ENCODE data around the gene VTI1B. TPM values are rescaled to one million over a fixed set of nuclear protein-coding genes. Genes with fewer than 3 reads are reported as not detected.

The VTI1B gene
- total and polyA plus RNA-seq, 2 experiments from 2014 or later: 44.7 to 96.1 TPM

- Mint-ChIP-seq H3K27ac (no peak overlapping the region), H3K4me3 (no peak overlapping the region), H3K9me3 (no peaks in the 10 kb centered on the region; the same call in 2 of the 3 replicates), H3K27me3 (ENCODE audit: insufficient read depth, low read depth, poor library complexity) (no peaks in the 10 kb centered on the region), H3K36me3 (ENCODE audit: low read depth) (no peaks in the 10 kb centered on the region), H3K4me1 (peaks cover 6% of the 10 kb centered on the region; the same call in 2 of the 3 replicates)
- no peaks in the 10 kb centered on the region for H3K79me2 ChIP-seq (replicated peaks; ENCODE audit: insufficient read depth)
- peak overlapping the region; percentile 24; the same call in 1 of the 2 replicates for H2AFZ ChIP-seq
- no peaks in the 10 kb centered on the region for H3K36me3 ChIP-seq (ENCODE audit: insufficient read depth)
- H3K27me3 ChIP-seq (ENCODE audit: insufficient read depth): no peaks in the 10 kb centered on the region
- no peak overlapping the region for H3K4me3 ChIP-seq
- no peaks in the 10 kb centered on the region for H3F3A ChIP-seq (replicated peaks; ENCODE audit: low read depth)
- no peak for ATAC-seq
- H3K27ac ChIP-seq (ENCODE audit: low read depth): no peak overlapping the region
- H3K4me2 ChIP-seq: no peak overlapping the region
- H4K20me1 ChIP-seq (replicated peaks; ENCODE audit: insufficient read depth): no peaks in the 10 kb centered on the region
- no peaks in the 10 kb centered on the region; the same call in 1 of the 2 replicates for H3K9me2 ChIP-seq (ENCODE audit: insufficient read depth)
- H3K4me1 ChIP-seq (ENCODE audit: insufficient read depth): no peaks in the 10 kb centered on the region
- DNase-seq (ENCODE audit: low spot score): no peak
- TF ChIP-seq, protein P1, sequence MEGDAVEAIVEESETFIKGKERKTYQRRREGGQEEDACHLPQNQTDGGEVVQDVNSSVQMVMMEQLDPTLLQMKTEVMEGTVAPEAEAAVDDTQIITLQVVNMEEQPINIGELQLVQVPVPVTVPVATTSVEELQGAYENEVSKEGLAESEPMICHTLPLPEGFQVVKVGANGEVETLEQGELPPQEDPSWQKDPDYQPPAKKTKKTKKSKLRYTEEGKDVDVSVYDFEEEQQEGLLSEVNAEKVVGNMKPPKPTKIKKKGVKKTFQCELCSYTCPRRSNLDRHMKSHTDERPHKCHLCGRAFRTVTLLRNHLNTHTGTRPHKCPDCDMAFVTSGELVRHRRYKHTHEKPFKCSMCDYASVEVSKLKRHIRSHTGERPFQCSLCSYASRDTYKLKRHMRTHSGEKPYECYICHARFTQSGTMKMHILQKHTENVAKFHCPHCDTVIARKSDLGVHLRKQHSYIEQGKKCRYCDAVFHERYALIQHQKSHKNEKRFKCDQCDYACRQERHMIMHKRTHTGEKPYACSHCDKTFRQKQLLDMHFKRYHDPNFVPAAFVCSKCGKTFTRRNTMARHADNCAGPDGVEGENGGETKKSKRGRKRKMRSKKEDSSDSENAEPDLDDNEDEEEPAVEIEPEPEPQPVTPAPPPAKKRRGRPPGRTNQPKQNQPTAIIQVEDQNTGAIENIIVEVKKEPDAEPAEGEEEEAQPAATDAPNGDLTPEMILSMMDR (conservative IDR thresholded peaks at IDR 0.05; ENCODE audit: low read depth in 2 of 2): no peak
- no peak for TF ChIP-seq ZNF462 (CRISPR knock-in tag; IDR thresholded peaks at IDR 0.05)
- TF ChIP-seq, protein P2, sequence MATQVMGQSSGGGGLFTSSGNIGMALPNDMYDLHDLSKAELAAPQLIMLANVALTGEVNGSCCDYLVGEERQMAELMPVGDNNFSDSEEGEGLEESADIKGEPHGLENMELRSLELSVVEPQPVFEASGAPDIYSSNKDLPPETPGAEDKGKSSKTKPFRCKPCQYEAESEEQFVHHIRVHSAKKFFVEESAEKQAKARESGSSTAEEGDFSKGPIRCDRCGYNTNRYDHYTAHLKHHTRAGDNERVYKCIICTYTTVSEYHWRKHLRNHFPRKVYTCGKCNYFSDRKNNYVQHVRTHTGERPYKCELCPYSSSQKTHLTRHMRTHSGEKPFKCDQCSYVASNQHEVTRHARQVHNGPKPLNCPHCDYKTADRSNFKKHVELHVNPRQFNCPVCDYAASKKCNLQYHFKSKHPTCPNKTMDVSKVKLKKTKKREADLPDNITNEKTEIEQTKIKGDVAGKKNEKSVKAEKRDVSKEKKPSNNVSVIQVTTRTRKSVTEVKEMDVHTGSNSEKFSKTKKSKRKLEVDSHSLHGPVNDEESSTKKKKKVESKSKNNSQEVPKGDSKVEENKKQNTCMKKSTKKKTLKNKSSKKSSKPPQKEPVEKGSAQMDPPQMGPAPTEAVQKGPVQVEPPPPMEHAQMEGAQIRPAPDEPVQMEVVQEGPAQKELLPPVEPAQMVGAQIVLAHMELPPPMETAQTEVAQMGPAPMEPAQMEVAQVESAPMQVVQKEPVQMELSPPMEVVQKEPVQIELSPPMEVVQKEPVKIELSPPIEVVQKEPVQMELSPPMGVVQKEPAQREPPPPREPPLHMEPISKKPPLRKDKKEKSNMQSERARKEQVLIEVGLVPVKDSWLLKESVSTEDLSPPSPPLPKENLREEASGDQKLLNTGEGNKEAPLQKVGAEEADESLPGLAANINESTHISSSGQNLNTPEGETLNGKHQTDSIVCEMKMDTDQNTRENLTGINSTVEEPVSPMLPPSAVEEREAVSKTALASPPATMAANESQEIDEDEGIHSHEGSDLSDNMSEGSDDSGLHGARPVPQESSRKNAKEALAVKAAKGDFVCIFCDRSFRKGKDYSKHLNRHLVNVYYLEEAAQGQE (IDR thresholded peaks at IDR 0.05; ENCODE audit: unreplicated experiment): no peak
- TF ChIP-seq POLR2AphosphoS5 (IDR thresholded peaks at IDR 0.05; ENCODE audit: low read depth): no peak
- TF ChIP-seq ZNF331 (CRISPR knock-in tag; IDR thresholded peaks at IDR 0.05; ENCODE audit: low read depth): no peak
- no peak for TF ChIP-seq EZH2phosphoT487 (IDR thresholded peaks at IDR 0.05; ENCODE audit: unreplicated experiment)
- TF ChIP-seq ETS1 (IDR thresholded peaks at IDR 0.05): no peak
- TF ChIP-seq EZH2 (IDR thresholded peaks at IDR 0.05; ENCODE audit: low read depth, unreplicated experiment): no peak
- no peak for TF ChIP-seq CREB1 (CRISPR knock-in tag; IDR thresholded peaks at IDR 0.05; ENCODE audit: low read depth)
- TF ChIP-seq JUNB (IDR thresholded peaks at IDR 0.05; ENCODE audit: unreplicated experiment): no peak
Measured at GRCh38 chr14:67718265-67718664, 43.8 kb upstream of the VTI1B start.
